Measurements from ENCODE around the gene EME1. TPM values are rescaled to one million over a fixed set of nuclear protein-coding genes. Genes with fewer than 3 reads are reported as not detected.

Gene EME1
- total and polyA plus RNA-seq, 12 donors: 0.18 to 5.2 (median 0.67) TPM

DNA sequence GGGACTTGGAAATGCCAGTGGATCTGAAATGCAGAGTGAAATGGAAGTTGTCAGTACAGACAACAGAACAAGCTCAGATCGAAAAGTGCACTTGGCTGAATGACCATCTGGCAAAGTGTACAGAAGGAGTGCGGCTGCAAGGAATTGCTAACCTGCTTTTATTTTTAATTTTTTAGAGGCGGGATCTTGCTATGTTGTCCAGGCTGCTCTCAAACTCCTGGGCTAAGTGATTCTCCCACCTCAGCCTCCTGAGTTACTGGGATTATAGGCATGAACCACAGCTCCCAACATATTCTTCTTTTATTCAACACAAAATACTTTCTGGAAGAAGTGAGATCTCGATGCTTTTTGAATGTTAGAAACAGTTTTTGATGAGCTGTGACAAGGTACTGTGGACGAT, 20.7 kb downstream of the EME1 start:
- WGBS, 4 donors: 82 to 93% (median 84%) methylated on average over 5 of the region's 5 CpGs
- Histone ChIP-seq H3K27ac (no peak overlapping the region), H3K9me3 (replicated peaks in 1 of 3) (no peaks in the 10 kb centered on the region), H3K36me3 (replicated peaks in 1 of 2) (peaks cover 0 to 60% of the 10 kb centered on the region in 2 donors), H3K27me3 (no peaks in the 10 kb centered on the region), H3K4me3 (no peak overlapping the region), H3K4me1 (replicated peaks in 1 of 2) (peaks cover 18 to 42% of the 10 kb centered on the region in 2 donors)
- DNase-seq: no peak
- TF ChIP-seq CTCF (IDR thresholded peaks at IDR 0.05) (no peak), POLR2A (IDR thresholded peaks at IDR 0.05) (no peak)
- intact Hi-C loops (cut with DNase I): no loop called here

GRCh38 chr17:50394711-50395110, 21.7 kb downstream of the EME1 start:
- peak overlapping the region in 1 of 4 donors; percentile 22 for H3K4me3 ChIP-seq
- H3K36me3 ChIP-seq (replicated peaks in 1 of 2): peaks cover 0 to 51% of the 10 kb centered on the region in 2 donors
- H3K4me1 ChIP-seq (replicated peaks in 1 of 2): peaks cover 15 to 32% of the 10 kb centered on the region in 2 donors
- H3K27ac ChIP-seq: peak overlapping the region in 1 of 5 donors; percentile 31
- H3K9me3 ChIP-seq (replicated peaks in 1 of 3): no peaks in the 10 kb centered on the region
- intact Hi-C loops (cut with DNase I): loop anchor here in 1 of 2 donors (5.0 kb wide), 1 partner anchor 32 kb away; no protein-coding TSS in a partner anchor
- TF ChIP-seq POLR2A (IDR thresholded peaks at IDR 0.05): no peak
- TF ChIP-seq CTCF (IDR thresholded peaks at IDR 0.05): no peak
- H3K27me3 ChIP-seq: no peaks in the 10 kb centered on the region
- WGBS, 4 donors: 7 to 36% (median 17%) methylated on average over 3 of the region's 3 CpGs
- no peak for DNase-seq

GRCh38 chr17:50396261-50397110, 23.5 kb downstream of the EME1 start:
- peak overlapping the region; percentile 46 to 90 (median 69) for H3K4me3 ChIP-seq
- intact Hi-C loops (cut with DNase I): loop anchor here in 1 of 2 donors (5.0 kb wide), 1 partner anchor 34 kb away; no protein-coding TSS in a partner anchor
- H3K9me3 ChIP-seq (replicated peaks in 1 of 3): no peaks in the 10 kb centered on the region
- H3K36me3 ChIP-seq (replicated peaks in 1 of 2): peaks cover 0 to 33% of the 10 kb centered on the region in 2 donors
- H3K4me1 ChIP-seq (replicated peaks in 1 of 2): peaks cover 15 to 30% of the 10 kb centered on the region in 2 donors
- WGBS, 4 donors: 2 to 5% (median 4%) methylated on average over 28 to 30 of the region's 30 CpGs
- DNase-seq: peak; percentile 80 to 95 (median 94)
- TF ChIP-seq POLR2A (IDR thresholded peaks at IDR 0.05): peak in 1 of 2 donors; percentile 66
- TF ChIP-seq CTCF (IDR thresholded peaks at IDR 0.05): no peak
- peak overlapping the region; percentile 77 to 97 (median 94) for H3K27ac ChIP-seq
- H3K27me3 ChIP-seq: no peaks in the 10 kb centered on the region

DNA sequence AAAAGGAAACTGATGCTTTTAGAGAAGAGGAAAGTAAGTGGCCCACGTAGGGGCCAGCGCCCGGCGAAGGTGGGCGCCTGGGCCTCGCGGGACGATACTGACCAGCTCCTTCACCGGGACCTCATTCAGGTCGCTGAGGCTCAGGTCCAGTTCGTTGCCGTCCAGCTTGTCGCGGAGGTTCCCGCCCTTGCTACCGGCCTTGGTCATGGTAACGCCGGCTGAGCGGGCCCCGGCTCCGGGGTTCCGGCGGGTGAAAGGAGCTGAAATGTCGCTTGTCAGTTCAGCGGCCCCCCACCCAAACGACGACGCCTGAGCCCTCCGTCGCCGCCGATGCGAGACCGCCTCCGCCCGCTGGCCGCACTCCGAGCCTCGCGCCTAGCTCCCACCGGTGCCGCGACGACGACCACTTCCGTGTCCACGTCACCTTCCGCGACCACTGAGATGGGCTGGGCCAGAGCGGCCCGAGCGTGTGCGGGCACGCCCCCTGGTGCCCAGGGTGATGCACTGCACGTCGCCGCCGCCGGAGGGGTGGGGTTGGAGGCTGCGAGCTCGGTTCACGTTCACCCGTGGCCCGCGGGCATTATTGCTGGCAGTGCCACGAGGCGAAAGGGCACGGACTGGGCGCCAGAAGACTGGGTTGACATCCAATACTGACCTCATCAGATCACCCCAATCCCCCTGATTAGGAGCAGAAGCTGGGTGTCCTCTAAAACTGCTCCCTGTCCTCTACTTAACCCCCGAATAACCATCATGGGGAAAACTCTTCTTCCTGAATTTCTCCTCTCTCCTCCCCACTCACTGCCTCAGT, 24.3 kb downstream of the EME1 start, which contains the start of gene LRRC59:
Gene LRRC59 (minus strand): TSS at position 413 of the 808 bp plus-strand sequence. CDS start 206 bp downstream, at position 207.
- intact Hi-C loops (cut with DNase I): loop anchor here in 1 of 2 donors (5.0 kb wide), 1 partner anchor 35 kb away; no protein-coding TSS in a partner anchor
- TF ChIP-seq CTCF (IDR thresholded peaks at IDR 0.05) (peak; percentile 87 to 98 (median 93)), POLR2A (IDR thresholded peaks at IDR 0.05) (peak; percentile 75 to 79)
- Histone ChIP-seq H3K27me3 (no peaks in the 10 kb centered on the region), H3K4me3 (peak within 1 kb of the TSS; percentile 46 to 90 (median 69)), H3K36me3 (replicated peaks in 1 of 2) (peaks cover 0 to 25% of the 10 kb centered on the region in 2 donors), H3K9me3 (replicated peaks in 1 of 3) (no peaks in the 10 kb centered on the region), H3K4me1 (replicated peaks in 1 of 2) (peaks cover 20 to 33% of the 10 kb centered on the region in 2 donors), H3K27ac (peak within 1 kb of the TSS; percentile 77 to 97 (median 94))
- 1 to 3% (median 1%) methylated on average over 12 to 70 of the region's 70 CpGs for WGBS, 4 donors
- DNase-seq: peak; percentile 86 to 93 (median 89)
